Right lobe of liver (tissue), 4 donors: ENCODE results near the gene NAV2.

Experiments
- CTCF ChIP-seq, 4 donors: fragments of 200-600 bp in 3 of 4; fragments of 450-650 bp in 1 of 4; IDR thresholded peaks; one replicate each; pipeline versions ENCODE4 v1.5.1 to v1.8.0; 2016 to 2022; ENCODE audit warnings: antibody characterized with exemption in 4 of 4, mild to moderate bottlenecking in 2 of 4
- POLR2A ChIP-seq: fragments of 450-650 bp; IDR thresholded peaks from one replicate; pipeline ENCODE4 v1.6.1; 2017; ENCODE audit warnings: antibody characterized with exemption, mild to moderate bottlenecking
- donor health status: DM: no; HTN: no; CAD: no.
- donor health status: DM: no; HTN: no; CAD: no.
- donor health status: DM: no; HTN: yes; CAD: no.

- TF ChIP-seq CTCF (IDR thresholded peaks at IDR 0.05) (no peak), POLR2A (no peak)
These were observed 376.0 kb downstream of the NAV2 start for GRCh38 chr11:20088397-20089225.
